ENCODE results near the gene GCK. TPM values are rescaled to one million over a fixed set of nuclear protein-coding genes. Genes with fewer than 3 reads are reported as not detected.

The GCK gene
- total RNA-seq, 1 donor from 2014 or later, result not detected

GRCh38 chr7:44183386-44183785, 5.9 kb downstream of the GCK start:
- Mint-ChIP-seq H3K36me3 (ENCODE audit: low read depth, unreplicated experiment) (no peaks in the 10 kb centered on the region), H3K27me3 (ENCODE audit: unreplicated experiment) (peaks cover 9% of the 10 kb centered on the region), H3K4me1 (ENCODE audit: unreplicated experiment) (peaks cover 2% of the 10 kb centered on the region), H3K4me3 (ENCODE audit: unreplicated experiment) (no peak overlapping the region), H3K27ac (ENCODE audit: unreplicated experiment) (no peak overlapping the region), H3K9me3 (ENCODE audit: unreplicated experiment) (no peaks in the 10 kb centered on the region)
- no peak for DNase-seq (ENCODE audit: low spot score)
- TF ChIP-seq CTCF (IDR thresholded peaks at IDR 0.05; ENCODE audit: unreplicated experiment), result no peak

GRCh38 chr7:44182827-44183226, 6.4 kb downstream of the GCK start:
- Mint-ChIP-seq H3K27me3 (ENCODE audit: unreplicated experiment) (peaks cover 5% of the 10 kb centered on the region), H3K4me3 (ENCODE audit: unreplicated experiment) (no peak overlapping the region), H3K27ac (ENCODE audit: unreplicated experiment) (no peak overlapping the region), H3K9me3 (ENCODE audit: unreplicated experiment) (no peaks in the 10 kb centered on the region), H3K36me3 (ENCODE audit: low read depth, unreplicated experiment) (no peaks in the 10 kb centered on the region), H3K4me1 (ENCODE audit: unreplicated experiment) (peaks cover 2% of the 10 kb centered on the region)
- DNase-seq (ENCODE audit: low spot score), result no peak
- TF ChIP-seq CTCF (IDR thresholded peaks at IDR 0.05; ENCODE audit: unreplicated experiment), result no peak

GRCh38 chr7:44180631-44181030, 8.6 kb downstream of the GCK start:
- Mint-ChIP-seq H3K9me3 (ENCODE audit: unreplicated experiment) (no peaks in the 10 kb centered on the region), H3K27ac (ENCODE audit: unreplicated experiment) (no peak overlapping the region), H3K27me3 (ENCODE audit: unreplicated experiment) (peaks cover 5% of the 10 kb centered on the region), H3K4me3 (ENCODE audit: unreplicated experiment) (no peak overlapping the region), H3K4me1 (ENCODE audit: unreplicated experiment) (peaks cover 2% of the 10 kb centered on the region), H3K36me3 (ENCODE audit: low read depth, unreplicated experiment) (no peaks in the 10 kb centered on the region)
- DNase-seq (ENCODE audit: low spot score), result no peak
- TF ChIP-seq CTCF (IDR thresholded peaks at IDR 0.05; ENCODE audit: unreplicated experiment), result no peak

- Mint-ChIP-seq H3K36me3 (ENCODE audit: low read depth, unreplicated experiment) (peaks cover 4% of the 10 kb centered on the region), H3K4me1 (ENCODE audit: unreplicated experiment) (no peaks in the 10 kb centered on the region), H3K4me3 (ENCODE audit: unreplicated experiment) (no peak overlapping the region), H3K9me3 (ENCODE audit: unreplicated experiment) (no peaks in the 10 kb centered on the region), H3K27ac (ENCODE audit: unreplicated experiment) (no peak overlapping the region), H3K27me3 (ENCODE audit: unreplicated experiment) (peaks cover 7% of the 10 kb centered on the region)
- no peak for TF ChIP-seq CTCF (IDR thresholded peaks at IDR 0.05; ENCODE audit: unreplicated experiment)
- DNase-seq (ENCODE audit: low spot score), result no peak
These were observed 11.6 kb downstream of the GCK start for GRCh38 chr7:44177570-44178131.

GRCh38 chr7:44176486-44176885, 12.8 kb downstream of the GCK start:
- DNase-seq (ENCODE audit: low spot score), result no peak
- no peak overlapping the region for H3K27ac Mint-ChIP-seq (ENCODE audit: unreplicated experiment)

More at GRCh38 chr7:44176486-44176885, 12.8 kb downstream of the GCK start:
- TF ChIP-seq CTCF (IDR thresholded peaks at IDR 0.05; ENCODE audit: unreplicated experiment), result no peak
- Mint-ChIP-seq H3K4me3 (ENCODE audit: unreplicated experiment) (no peak overlapping the region), H3K36me3 (ENCODE audit: low read depth, unreplicated experiment) (peaks cover 4% of the 10 kb centered on the region), H3K4me1 (ENCODE audit: unreplicated experiment) (no peaks in the 10 kb centered on the region), H3K9me3 (ENCODE audit: unreplicated experiment) (no peaks in the 10 kb centered on the region), H3K27me3 (ENCODE audit: unreplicated experiment) (peaks cover 6% of the 10 kb centered on the region)

Measured in endothelial cell (in vitro differentiated cells).